OCI-M2 (cell line): ENCODE measurements around the gene RABIF.
"Not testable (repeated sequence)": the region's sequence is repeated elsewhere in the genome, so short reads cannot be mapped to it uniquely, and the experiment has no call there.

Source experiments
- DNase-seq: peaks from one replicate; lab custom pipeline; 2025; ENCODE audit not compliant: unreplicated experiment; lab: John Stamatoyannopoulos, UW

The RABIF gene

GRCh38 chr1:202834771-202835547 is 54.0 kb downstream of the RABIF start:
- DNase-seq, result no peak

GRCh38 chr1:202831906-202832305 is 57.0 kb downstream of the RABIF start:
- no peak for DNase-seq

DNA sequence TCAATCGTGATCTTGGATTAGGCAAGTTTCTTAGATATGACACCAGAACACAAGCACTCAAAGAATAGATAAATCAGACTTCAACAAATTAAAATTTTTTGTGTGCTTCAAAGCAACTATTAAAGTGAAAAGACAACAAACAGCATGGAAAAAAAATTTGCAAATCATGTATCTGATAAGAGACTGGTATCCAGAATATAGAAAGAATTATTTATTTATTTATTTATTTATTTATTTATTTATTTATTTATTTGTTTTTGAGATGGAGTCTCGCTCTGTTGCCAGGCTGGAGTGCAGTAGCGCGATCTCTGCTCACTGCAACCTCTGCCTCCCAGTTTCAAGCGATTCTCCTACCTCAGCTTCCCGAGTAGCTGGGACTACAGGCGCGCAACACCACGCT is 59.7 kb downstream of the RABIF start:
- not testable (repeated sequence) for DNase-seq
